Measurements from ENCODE around the gene CLSTN2.

The CLSTN2 gene

GRCh38 chr3:140527156-140527555, 592.2 kb downstream of the CLSTN2 start:
- TF ChIP-seq CTCF (IDR thresholded peaks at IDR 0.05): no peak
- no peak for DNase-seq (ENCODE audit: low spot score)
- no peak overlapping the region for H3K27ac ChIP-seq

GRCh38 chr3:140529096-140529495, 594.1 kb downstream of the CLSTN2 start:
- no peak for DNase-seq (ENCODE audit: low spot score)
- Histone ChIP-seq H3K4me3 (no peak overlapping the region), H3K27ac (no peak overlapping the region)
- TF ChIP-seq CTCF (IDR thresholded peaks at IDR 0.05): no peak

More at GRCh38 chr3:140527156-140527555, 592.2 kb downstream of the CLSTN2 start:
- no peak overlapping the region for H3K4me3 ChIP-seq

- DNase-seq (ENCODE audit: low spot score): no peak
- Histone ChIP-seq H3K4me3 (no peak overlapping the region), H3K27ac (no peak overlapping the region)
- no peak for TF ChIP-seq CTCF (IDR thresholded peaks at IDR 0.05)
Observed at GRCh38 chr3:140529558-140529957, 594.6 kb downstream of the CLSTN2 start.

- no peak overlapping the region for H3K4me3 ChIP-seq
- H3K27ac ChIP-seq: no peak overlapping the region
- no peak for DNase-seq (ENCODE audit: low spot score)
- TF ChIP-seq CTCF (IDR thresholded peaks at IDR 0.05): no peak
Observed at GRCh38 chr3:140530131-140530530, 595.1 kb downstream of the CLSTN2 start.

- no peak overlapping the region for H3K27ac ChIP-seq
- H3K4me3 ChIP-seq: no peak overlapping the region
- no peak for DNase-seq (ENCODE audit: low spot score)
- no peak for TF ChIP-seq CTCF (IDR thresholded peaks at IDR 0.05)
Observed at GRCh38 chr3:140530603-140531002, 595.6 kb downstream of the CLSTN2 start.

GRCh38 chr3:140532793-140533330, 597.9 kb downstream of the CLSTN2 start:
- no peak for TF ChIP-seq CTCF (IDR thresholded peaks at IDR 0.05)

GRCh38 chr3:140536926-140537726, 602.1 kb downstream of the CLSTN2 start:
- TF ChIP-seq CTCF (IDR thresholded peaks at IDR 0.05): no peak
- Histone ChIP-seq H3K4me3 (no peak overlapping the region), H3K27ac (no peak overlapping the region)
- no peak for DNase-seq (ENCODE audit: low spot score)

More at GRCh38 chr3:140532793-140533330, 597.9 kb downstream of the CLSTN2 start:
- no peak for DNase-seq (ENCODE audit: low spot score)
- H3K4me3 ChIP-seq: no peak overlapping the region
- no peak overlapping the region for H3K27ac ChIP-seq

Measured in coronary artery (tissue), 2 donors.